Osteocyte (in vitro differentiated cells): ENCODE measurements around the gene NCAPG. TPM values are rescaled to one million over a fixed set of nuclear protein-coding genes. Genes with fewer than 3 reads are reported as not detected.

ENCODE experiments used
- DNase-seq: peaks from one replicate; pipeline ENCODE4 v3.0.0; 2021; ENCODE audit warnings: mixed read lengths; ENCODE audit not compliant: unreplicated experiment; ENCODE audit errors: extremely low spot score
- H3K27ac Mint-ChIP-seq: one replicate; pipeline ENCODE4 v1.8.0; 2021; ENCODE audit warnings: mild to moderate bottlenecking, mixed read lengths; ENCODE audit not compliant: unreplicated experiment
- H3K27me3 Mint-ChIP-seq: one replicate; pipeline ENCODE4 v1.8.0; 2021; ENCODE audit warnings: mixed read lengths; ENCODE audit not compliant: unreplicated experiment
- H3K36me3 Mint-ChIP-seq: one replicate; pipeline ENCODE4 v1.8.0; 2021; ENCODE audit warnings: mixed read lengths; ENCODE audit not compliant: unreplicated experiment
- H3K4me1 Mint-ChIP-seq: one replicate; pipeline ENCODE4 v1.8.0; 2021; ENCODE audit warnings: mixed read lengths; ENCODE audit not compliant: unreplicated experiment
- H3K4me3 Mint-ChIP-seq: one replicate; pipeline ENCODE4 v1.8.0; 2021; ENCODE audit warnings: mild to moderate bottlenecking, moderate library complexity, mixed read lengths; ENCODE audit not compliant: unreplicated experiment
- H3K9me3 Mint-ChIP-seq: one replicate; pipeline ENCODE4 v1.8.0; 2021; ENCODE audit warnings: mixed read lengths; ENCODE audit not compliant: unreplicated experiment
- CTCF ChIP-seq: fragments of 200-600 bp; sonication (generic); IDR thresholded peaks from 2 replicates; pipeline ENCODE4 v1.5.0; 2021; ENCODE audit warnings: antibody characterized with exemption, mild to moderate bottlenecking, moderate library complexity
- total RNA-seq: library from RNA; stranded (reverse); gene quantifications from 2 replicates; pipeline ENCODE4 v1.2.1, GENCODE V29; 2021

The NCAPG gene
- total RNA-seq, 1 donor from 2014 or later = 9.6 TPM

GRCh38 chr4:17765514-17766286 lies 45.1 kb upstream of the NCAPG start:
- DNase-seq = no peak

GRCh38 chr4:17766826-17767458 lies 43.8 kb upstream of the NCAPG start:
- Mint-ChIP-seq H3K36me3 (no peaks in the 10 kb centered on the region), H3K9me3 (no peaks in the 10 kb centered on the region), H3K4me1 (no peaks in the 10 kb centered on the region), H3K27ac (no peak overlapping the region), H3K27me3 (peaks cover 2% of the 10 kb centered on the region), H3K4me3 (no peak overlapping the region)
- no peak for DNase-seq
- no peak for TF ChIP-seq CTCF

More at GRCh38 chr4:17765514-17766286, 45.1 kb upstream of the NCAPG start:
- peaks cover 5% of the 10 kb centered on the region for H3K27me3 Mint-ChIP-seq
- H3K4me3 Mint-ChIP-seq = no peak overlapping the region
- H3K27ac Mint-ChIP-seq = no peak overlapping the region
- H3K36me3 Mint-ChIP-seq = no peaks in the 10 kb centered on the region
- H3K4me1 Mint-ChIP-seq = no peaks in the 10 kb centered on the region
- TF ChIP-seq CTCF = no peak
- H3K9me3 Mint-ChIP-seq = no peaks in the 10 kb centered on the region

- Mint-ChIP-seq H3K9me3 (no peaks in the 10 kb centered on the region), H3K27me3 (peaks cover 2% of the 10 kb centered on the region), H3K4me1 (no peaks in the 10 kb centered on the region), H3K4me3 (no peak overlapping the region), H3K27ac (no peak overlapping the region), H3K36me3 (no peaks in the 10 kb centered on the region)
- TF ChIP-seq CTCF = no peak
- DNase-seq = no peak
Observed at GRCh38 chr4:17769406-17770174, 41.2 kb upstream of the NCAPG start.

- no peak overlapping the region for H3K27ac Mint-ChIP-seq
- H3K9me3 Mint-ChIP-seq = no peaks in the 10 kb centered on the region
- no peak for TF ChIP-seq CTCF
- no peaks in the 10 kb centered on the region for H3K4me1 Mint-ChIP-seq
- H3K4me3 Mint-ChIP-seq = no peak overlapping the region
- no peak for DNase-seq
- peaks cover 2% of the 10 kb centered on the region for H3K27me3 Mint-ChIP-seq
- no peaks in the 10 kb centered on the region for H3K36me3 Mint-ChIP-seq
Observed at GRCh38 chr4:17770845-17771244, 39.9 kb upstream of the NCAPG start.
